VCaP (cell line): Measurements from ENCODE around the gene SLC25A6.

Source experiments
- H3K27ac ChIP-seq: fragments of 450-650 bp; 2 replicates; pipeline ENCODE4 v1.5.1; 2017
- CTCF ChIP-seq: fragments of 450-650 bp; conservative IDR thresholded peaks from 2 replicates; pipeline ENCODE4 v1.5.1; 2017; ENCODE audit warnings: mild to moderate bottlenecking, moderate library complexity

Gene SLC25A6

GRCh38 chrX:1390621-1391369, 1.1 kb downstream of the SLC25A6 start:
- TF ChIP-seq CTCF, result no peak

GRCh38 chrX:1389993-1390285, 2.0 kb downstream of the SLC25A6 start:
- H3K27ac ChIP-seq, result peak overlapping the region; percentile 100; the same call in 1 of the 2 replicates
- TF ChIP-seq CTCF, result no peak

More at GRCh38 chrX:1390621-1391369, 1.1 kb downstream of the SLC25A6 start:
- peak overlapping the region; percentile 100 for H3K27ac ChIP-seq

GRCh38 chrX:1389181-1389992, 2.5 kb downstream of the SLC25A6 start:
- TF ChIP-seq CTCF, result no peak
- H3K27ac ChIP-seq, result no peak overlapping the region

GRCh38 chrX:1388651-1389050, 3.3 kb downstream of the SLC25A6 start:
- H3K27ac ChIP-seq, result no peak overlapping the region
- no peak for TF ChIP-seq CTCF

GRCh38 chrX:1387141-1387776, 4.7 kb downstream of the SLC25A6 start:
- no peak overlapping the region for H3K27ac ChIP-seq
- TF ChIP-seq CTCF, result no peak

GRCh38 chrX:1386338-1387127, 5.4 kb downstream of the SLC25A6 start:
- TF ChIP-seq CTCF, result no peak

More at GRCh38 chrX:1386338-1387127, 5.4 kb downstream of the SLC25A6 start:
- no peak overlapping the region for H3K27ac ChIP-seq
